ENCODE data around the gene PDCD2L.
"Not testable (repeated sequence)": the region's sequence is repeated elsewhere in the genome, so short reads cannot be mapped to it uniquely, and the experiment has no call there.

Gene PDCD2L, protein sequence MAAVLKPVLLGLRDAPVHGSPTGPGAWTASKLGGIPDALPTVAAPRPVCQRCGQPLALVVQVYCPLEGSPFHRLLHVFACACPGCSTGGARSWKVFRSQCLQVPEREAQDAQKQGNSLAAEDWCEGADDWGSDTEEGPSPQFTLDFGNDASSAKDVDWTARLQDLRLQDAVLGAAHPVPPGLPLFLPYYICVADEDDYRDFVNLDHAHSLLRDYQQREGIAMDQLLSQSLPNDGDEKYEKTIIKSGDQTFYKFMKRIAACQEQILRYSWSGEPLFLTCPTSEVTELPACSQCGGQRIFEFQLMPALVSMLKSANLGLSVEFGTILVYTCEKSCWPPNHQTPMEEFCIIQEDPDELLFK

DNA sequence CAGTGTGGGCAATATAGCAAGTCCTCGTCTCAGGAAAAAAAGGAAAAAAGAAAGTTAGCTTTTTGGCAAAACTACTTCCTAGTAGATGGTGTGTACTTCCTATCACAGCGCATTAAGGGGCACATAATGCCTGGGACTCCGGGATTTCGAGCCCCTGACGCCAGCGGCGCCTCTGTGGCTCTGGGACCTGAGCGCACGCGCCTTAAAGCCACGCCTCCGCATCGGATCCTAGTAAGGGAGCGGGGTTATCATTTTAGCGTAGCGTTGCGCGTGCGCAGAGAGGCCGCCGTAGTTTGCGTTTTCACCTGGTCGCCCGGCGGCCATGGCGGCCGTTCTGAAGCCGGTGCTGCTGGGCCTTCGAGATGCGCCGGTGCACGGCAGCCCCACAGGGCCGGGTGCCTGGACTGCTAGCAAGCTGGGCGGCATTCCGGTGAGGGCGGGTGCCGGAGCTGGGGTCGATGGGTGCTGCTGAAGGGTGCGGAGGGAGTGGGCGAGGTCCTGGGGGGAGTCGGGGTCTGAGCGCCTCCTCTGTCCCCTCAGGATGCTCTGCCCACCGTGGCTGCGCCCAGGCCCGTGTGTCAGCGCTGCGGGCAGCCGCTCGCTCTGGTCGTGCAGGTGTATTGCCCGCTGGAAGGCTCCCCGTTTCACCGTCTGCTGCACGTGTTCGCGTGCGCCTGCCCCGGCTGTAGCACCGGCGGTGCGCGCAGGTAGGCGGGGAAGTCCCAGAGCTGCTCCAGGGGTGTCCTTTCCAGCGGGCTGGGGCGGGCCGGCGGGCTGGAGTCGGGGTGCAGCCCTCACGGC is at the start of gene PDCD2L:
Gene PDCD2L, plus strand, starts transcription at position 291 of the 801 bp plus-strand sequence. Its CDS starts 32 bp downstream, at position 323.
- no peak for FAIRE-seq

DNA sequence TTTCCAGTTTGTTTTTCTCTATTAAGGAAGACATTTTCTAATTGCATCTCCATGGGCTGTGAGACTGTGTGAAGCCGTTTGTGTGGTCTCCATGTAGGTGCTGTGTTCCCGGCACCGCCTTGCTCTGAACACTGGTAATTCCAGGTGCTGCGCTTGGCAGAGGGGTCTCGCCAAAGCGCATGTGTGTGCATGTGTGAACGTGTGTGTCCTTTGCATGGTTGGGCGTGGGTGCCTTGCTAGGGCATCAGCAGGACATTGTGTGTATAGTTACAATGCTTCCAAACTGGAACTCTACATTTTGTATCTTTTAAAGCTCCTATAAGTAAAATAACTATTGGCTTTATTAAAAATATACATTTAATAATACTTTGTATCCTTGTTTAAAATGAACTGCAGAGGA is 49.0 kb upstream of the PDCD2L start:
- no peak for FAIRE-seq

DNA sequence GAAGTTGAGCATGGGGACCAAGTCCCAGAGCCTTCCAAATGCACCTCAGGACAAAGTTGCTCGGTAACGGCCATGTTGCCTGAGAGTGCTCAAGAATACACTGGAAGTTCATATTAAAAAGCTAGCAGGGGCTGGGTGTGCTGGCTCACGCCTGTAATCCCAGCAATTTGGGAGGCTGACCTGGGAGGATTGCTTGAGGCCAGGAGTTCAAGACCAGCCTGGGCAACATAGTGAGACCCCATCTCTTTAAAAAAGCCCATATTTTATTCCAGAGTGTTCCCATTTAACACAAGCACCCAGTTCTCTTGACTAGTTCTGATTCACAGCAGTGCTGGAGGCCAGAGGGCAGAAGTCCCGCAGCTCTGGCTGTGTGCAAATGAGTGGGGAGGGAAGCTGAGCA is 47.3 kb upstream of the PDCD2L start:
- FAIRE-seq, result no peak

DNA sequence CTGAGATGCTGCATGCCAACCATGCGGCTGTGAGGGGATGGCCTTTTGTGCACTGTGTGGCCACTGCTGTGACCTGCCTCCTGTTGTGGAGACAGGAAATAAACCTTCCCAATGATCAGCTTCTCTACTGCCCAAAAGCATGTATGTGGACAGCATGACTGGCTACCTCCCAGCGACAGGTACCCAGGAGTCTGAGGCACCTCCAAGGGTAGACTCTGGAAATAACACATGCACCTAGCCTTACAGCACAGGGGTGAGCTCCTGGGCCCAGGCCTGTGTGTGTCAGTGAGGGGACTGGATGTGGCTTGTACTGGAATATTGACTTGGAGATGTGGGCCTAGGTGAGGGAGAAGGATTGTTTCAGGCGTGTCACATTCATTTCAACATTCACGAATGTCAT is 46.8 kb upstream of the PDCD2L start:
- FAIRE-seq, result no peak

DNA sequence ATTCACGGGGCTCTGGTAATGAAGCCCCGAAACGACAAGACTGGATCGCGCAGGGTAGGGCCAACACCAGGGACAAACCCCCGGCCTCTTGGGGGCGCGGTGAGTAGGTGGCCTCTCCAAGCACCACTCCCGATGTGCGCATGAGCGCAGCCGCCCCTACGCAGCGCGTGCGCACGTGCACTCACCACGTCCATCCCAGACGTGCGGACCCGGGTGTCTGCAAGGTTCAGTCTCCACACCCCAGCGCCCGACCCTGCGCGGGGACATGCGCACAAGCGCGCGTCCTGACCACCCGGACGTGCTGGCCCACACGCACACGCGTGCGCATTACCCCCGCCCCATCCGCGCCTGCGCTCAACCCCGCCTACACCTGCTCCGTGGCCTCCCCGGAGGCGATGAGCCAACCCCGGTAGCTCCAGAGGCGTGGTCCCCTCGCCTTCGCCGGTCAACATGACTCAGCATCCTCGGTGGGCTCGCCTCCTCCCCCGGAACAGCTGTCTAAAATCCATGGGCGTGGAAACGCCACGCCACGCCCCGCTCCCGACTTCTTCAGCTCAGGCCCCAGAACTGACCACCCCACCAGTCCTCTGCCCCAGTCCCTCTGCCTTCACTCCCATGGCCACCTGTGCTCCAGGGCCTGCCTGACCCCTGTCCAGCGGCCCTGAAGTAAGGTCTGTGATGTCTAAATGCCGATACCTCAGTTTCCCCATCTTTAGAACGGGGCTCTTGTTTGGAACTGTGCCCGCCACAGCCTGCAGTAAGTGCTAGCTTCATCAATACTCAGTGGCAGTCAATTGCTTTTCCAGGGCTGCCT is 44.9 kb upstream of the PDCD2L start:
- FAIRE-seq, result no peak

DNA sequence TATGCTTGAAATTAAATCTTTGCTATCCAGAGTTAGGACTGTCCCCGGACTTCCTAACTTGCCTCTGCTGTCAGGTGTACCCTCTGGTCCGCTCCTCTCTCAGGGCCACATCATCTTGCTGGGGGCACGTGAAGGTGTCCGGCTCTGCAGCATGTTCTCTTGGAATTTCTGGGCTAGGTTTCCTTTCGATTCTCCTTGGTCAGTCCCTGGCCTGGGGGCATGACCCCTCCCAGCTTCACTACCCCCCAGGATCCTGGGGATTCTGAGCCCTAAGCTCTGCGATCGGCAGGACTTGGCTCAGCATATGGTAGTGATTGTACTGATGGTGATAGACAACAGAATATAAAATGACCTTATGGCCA is 44.3 kb upstream of the PDCD2L start:
- FAIRE-seq, result no peak

DNA sequence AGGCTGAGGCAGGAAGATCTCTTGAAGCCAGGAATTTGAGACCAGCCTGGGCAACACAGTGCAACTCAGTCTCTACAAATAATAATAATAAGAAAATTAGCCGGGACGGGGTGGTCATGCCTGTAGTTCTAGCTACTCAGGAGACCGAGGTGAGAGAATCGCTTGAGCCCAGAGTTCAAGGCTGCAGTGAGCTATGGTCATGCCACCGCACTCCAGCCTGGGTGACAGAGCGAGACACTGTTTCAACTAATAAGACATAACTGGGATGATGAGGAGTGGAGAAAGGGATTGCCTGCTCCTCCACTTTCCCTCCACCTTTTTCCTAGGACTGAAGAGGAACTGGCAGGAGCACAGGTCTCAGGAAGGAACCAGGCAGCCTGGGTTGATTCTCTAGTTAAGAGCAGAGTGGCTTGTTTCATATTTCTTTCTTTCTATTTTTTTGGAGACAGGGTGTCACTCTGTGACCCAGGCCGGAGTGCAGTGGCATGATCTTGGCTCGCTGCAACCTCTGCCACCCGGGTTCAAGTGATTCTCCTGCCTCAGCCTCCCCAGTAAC is 43.8 kb upstream of the PDCD2L start:
- FAIRE-seq, result no peak

DNA sequence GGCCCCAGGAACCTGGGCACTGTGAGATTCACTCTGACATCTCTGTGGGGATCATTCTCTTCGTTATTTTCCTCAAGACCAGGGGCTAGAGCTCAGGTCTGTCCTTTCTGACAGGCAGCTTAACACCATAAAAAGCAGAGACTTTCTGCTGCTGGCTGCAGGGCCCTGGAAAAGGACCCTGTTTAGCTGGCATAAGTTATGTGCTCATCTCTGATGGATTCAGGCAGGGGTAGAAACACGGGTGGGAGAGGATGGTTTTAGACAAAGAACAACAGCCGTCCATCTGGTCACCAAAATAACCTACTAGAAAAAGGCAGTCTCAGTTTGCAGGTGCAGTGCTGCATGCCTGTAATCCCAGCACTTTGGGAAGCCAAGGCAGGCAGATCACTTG is 41.5 kb upstream of the PDCD2L start:
- no peak for FAIRE-seq

DNA sequence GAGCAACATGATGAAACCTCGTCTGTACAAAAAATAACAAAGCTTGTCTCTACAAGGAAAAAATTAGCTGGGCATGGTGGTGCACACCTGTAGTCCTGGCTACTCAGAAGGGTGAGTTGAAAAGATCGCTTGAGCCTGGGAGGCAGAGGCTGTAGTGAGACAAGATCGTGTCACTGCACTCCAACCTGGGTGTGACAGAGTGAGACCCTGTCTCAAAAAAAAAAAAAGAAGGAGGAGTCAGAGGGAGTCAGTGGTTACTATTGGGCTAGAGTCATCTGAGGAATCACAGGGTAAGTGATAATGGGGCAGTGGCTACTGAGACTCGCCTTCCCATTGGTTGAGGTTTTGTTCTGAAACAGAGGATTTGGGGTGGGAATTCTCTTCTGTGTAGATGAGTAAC is 41.1 kb upstream of the PDCD2L start:
- no peak for FAIRE-seq

DNA sequence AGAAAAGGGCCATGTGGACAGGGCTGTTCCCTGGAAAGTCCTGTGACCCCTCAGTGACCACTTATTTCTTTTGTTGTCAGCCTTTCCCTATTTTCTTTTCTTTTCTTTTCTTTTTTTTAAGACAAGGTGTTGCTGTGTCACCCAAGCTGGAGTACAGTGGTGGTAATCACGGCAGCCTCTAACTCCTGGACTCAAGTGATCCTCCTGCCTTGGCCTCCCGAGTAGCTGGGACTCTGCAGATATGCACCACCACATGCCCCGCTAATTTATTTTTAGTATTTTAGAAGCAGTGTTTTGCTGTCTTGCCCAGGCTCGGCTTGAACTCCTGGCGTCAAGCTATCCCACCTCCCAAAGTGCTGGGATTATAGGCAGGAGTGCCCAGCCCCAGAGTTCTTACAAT is 40.3 kb upstream of the PDCD2L start:
- FAIRE-seq, result no peak

DNA sequence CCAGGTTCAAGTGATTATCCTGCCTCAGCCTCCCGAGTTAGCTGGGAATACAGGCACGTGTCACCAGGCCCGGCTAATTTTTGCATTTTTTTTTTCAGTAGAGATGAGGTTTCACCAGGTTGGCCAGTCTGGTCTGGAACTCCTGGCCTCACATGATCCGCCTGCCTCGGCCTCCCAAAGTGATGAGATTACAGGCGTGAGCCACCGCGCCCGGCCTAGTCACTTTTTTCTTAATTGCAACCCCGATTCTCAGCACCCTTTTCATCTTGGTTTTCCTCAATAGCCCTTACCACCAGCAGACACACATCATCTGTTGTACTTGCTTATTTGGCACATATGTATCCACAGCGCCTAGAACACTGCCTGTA is 39.8 kb upstream of the PDCD2L start:
- no peak for FAIRE-seq

DNA sequence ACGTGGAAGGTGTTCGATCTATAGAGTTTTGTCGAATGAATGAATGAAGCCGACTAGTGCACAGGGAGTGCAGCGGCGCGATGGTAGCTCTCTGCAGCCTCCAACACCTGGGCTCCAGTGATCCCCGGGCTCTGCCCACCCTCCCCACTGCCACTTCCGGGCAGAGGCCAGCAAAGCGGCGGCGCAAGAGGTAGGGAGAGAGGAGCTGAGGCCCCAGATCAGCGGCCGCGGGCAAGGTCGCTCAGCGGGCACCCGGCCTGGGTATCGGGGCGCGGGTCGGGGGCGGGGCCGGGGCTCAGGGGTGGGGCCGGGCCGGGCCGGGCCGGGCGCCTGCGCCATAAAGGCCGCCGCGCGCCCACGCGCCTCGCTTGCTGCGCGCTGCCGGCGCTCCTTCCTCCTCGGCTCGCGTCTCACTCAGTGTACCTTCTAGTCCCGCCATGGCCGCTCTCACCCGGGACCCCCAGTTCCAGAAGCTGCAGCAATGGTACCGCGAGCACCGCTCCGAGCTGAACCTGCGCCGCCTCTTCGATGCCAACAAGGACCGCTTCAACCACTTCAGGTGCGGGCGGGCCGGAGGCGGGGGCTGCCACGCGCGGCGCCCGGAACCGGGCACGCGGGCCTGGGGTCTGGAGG is 39.3 kb upstream of the PDCD2L start, which contains the start of gene GPI:
Gene GPI, plus strand, starts transcription at position 367 of the 633 bp plus-strand sequence. Its CDS starts 71 bp downstream, at position 438.
- FAIRE-seq, result no peak

DNA sequence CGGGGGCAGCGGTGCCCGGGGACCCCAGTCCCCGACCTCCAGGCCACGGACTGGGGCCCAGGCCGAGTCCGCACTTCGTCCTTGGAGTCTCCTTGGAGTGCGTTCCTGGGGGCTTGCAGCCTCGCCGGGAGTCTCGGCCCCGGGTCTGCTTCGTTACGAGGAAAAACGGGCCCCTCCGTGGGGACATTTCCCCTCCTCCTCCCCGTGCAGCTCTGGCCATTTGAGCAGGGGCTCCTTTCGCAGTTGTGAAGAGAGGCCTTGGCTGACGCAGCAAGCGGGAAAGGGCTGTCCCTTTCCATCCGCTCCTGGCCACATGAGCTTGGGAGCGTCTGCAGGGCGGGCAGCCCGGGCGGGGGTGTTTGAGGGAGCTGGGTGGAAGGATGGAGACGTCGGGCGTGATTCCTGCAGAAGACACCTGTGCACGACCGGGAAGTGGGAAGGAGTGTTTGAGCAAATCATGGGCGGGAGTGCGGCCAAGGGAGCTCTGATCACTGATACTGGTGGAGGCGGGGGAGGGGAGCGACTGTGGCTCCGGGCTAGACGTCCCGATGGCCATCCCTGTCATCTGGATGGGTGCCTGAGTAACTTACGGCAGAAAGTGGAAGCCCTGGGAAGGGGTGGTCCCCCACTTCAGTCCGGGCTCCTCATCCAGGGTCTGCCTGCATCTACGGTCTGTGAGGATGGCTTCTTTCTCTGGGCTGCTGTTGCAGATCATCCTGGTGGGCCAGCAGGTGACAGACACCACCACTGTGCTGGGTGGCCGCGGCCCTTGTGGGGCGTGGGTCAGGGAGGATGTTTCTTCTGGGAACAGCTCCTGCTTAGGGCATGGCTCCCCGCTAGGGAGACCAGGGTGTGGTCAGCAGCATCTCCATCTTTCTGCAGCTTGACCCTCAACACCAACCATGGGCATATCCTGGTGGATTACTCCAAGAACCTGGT is 38.5 kb upstream of the PDCD2L start:
- no peak for FAIRE-seq

DNA sequence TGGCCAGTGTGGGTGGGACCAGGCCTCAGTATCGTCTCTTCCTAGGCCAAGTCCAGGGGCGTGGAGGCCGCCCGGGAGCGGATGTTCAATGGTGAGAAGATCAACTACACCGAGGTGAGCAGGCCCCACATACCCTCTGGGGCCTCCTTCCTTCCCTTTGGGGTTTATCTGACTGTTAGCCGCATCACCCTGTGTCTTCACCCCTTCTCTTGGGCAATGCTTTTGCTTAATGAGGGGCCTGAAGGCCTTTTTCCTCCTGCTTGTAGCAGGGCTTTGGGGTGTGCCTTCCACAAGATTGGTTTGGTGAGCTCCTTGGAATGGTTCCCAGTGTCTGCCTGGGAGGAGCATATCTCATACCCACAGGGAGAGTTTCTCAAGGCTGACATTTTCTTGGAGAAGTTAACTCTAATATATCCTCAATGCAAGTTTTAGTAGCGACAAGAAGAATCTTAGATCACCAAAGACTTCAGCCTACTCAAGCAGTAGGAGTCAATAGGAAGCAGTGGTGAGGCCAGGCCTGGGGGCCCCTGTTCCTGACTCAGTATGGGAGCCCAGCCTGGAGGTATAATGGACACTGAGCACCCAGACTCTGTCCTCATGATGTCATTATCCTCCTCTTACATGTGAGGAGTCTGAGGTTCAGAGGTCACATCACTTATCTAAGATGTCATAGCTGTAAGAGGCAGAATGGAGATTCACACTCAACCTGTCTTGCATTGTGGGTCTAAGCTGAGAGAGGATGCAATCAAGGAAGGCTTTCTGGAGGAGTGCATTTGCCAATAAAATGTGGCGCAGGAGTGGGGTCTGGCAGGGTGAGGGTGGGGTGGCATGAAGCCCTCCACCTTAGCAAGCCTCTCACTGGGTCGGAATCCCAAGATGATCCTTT is 37.2 kb upstream of the PDCD2L start:
- no peak for FAIRE-seq

DNA sequence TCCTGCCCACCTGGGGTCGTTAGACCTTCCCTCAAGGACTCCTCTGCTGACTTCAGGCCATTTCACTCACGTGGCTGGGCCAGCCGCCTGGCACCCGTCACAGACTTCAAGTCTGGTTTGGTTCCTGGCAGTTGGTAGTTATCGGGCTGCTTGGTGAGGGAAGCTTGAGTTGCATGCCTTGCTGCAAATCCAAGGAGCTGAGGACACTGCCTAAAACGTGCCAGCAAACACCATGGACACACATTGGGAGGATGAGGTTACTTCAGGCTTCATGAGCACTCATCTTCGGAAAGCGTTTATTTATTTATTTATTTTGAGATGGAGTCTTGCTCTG is 36.6 kb upstream of the PDCD2L start:
- FAIRE-seq, result no peak

DNA sequence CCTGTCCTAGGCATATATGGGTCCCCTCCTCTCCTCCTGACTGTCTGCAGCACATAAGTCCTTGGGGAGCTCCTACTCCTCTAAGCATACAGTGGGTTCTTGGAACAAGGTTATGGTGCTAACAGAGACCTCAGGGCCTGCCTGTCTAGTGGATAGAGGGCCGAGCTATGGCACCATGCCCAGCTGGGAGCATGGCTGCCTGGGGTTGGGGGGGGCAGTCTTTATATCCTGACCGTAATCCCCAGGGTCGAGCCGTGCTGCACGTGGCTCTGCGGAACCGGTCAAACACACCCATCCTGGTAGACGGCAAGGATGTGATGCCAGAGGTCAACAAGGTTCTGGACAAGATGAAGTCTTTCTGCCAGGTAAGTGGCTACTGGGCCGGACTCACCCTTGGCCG is 35.9 kb upstream of the PDCD2L start:
- FAIRE-seq, result no peak

DNA sequence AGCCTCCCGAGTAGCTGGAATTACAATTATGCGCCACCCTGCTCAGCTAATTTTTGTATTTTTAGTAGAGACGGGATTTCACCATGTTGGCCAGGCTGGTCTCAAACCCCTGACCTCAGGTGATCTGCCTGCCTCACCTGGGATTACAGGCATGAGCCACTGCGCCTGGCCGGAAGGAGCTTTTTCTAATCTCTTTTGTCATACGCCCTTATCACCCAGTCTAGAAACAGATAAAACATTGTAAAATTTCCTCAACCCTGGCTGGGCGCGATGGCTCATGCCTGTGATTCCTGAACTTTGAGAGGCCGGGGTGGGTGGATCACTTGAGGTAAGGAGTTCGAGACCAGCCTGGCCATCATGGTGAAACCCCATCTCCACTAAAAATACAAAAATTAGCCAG is 35.0 kb upstream of the PDCD2L start:
- not testable (repeated sequence) for FAIRE-seq

DNA sequence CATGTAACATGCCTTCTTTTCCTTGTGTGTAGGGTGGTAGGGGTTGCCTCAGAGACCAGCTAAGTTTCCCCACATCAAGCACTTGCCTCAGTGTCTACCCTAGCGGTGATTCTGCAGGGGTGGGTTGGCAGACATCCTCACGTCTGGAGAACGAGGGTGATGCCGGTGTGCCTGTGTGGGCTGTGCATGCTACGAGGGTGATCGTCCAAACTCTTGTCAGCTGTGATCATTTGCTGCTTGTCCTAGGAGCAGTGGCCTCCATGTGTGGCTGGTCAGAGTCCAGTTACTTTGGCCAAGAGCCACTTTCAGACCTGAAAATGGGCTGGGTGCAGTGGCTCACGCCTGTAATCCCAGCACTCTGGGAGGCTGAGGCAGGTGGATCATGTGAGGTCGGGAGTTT is 34.1 kb upstream of the PDCD2L start:
- no peak for FAIRE-seq

DNA sequence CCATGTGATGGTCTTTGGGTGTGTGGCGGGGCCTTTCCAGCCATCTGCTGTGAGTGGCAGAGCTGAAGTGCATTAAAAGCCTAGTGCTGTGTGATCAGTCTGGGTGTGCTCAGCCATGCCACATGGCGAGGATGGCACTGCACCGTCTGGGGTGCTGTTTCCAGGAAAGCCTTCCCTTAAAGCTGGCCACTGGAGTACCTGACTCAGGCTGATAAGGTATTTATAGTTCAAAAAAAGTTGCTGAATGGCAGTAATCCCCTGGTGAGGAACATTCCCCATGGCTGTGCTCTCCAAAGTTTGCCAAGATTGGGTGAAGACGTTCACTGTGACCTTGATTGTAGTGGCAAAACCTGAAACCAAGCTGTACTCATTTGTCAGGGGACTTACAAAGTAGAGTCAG is 33.2 kb upstream of the PDCD2L start:
- no peak for FAIRE-seq

DNA sequence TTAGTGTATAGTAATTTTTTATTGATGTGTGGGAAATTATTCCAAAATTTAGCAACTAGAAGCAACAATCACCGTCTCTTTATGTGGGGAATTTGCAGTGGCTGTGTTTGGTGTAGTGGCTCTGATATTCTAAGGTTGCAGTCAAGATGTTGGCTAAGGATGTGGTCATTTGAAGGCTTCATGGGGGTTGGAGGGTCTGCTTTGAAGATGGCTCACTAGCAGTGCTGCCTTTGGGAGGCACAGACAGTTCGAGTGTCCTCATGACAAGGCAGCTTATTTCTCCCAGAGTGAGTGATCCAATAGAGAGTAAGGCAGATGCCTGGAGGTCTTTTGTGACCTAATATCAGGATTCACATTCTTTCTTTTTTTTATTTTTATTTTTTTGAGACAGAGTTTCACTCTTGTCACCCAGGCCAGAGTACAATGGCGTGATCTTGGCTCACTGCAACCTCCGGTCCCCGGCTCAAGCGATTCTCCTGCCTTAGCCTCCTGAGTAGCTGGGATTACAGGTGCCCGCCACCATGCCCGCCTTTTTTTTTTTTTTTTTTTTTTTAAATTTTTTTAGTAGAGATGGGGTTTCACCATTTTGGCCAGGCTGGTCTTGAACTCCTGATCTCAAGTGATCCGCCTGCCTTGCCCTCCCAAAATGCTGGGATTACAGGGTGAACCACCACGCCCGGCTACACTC is 30.5 kb upstream of the PDCD2L start:
- FAIRE-seq, result no peak

Measured in TTC549 (cell line).